ENCODE data around the gene SCN3B.

The SCN3B gene

GRCh38 chr11:123653827-123654565, 428 bp downstream of the SCN3B start:
- peak; percentile 27 for DNase-seq

DNA sequence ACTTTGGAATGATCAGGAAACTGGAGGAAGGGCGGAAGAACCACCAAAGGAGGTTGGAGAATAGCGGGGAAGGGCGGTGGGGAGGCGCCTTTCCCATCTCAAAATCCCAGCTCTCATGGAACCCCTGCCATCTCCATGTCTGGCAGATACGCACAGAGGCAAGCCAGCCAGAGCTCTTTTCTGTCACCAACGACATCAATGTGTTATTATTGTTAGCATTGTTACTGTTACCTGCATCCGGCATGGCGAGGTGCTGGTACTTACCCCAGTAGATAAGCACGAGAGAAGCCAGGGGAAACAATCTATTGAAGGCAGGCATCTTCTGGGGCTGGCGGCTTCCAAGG, 969 bp downstream of the SCN3B start:
- no peak for DNase-seq

DNA sequence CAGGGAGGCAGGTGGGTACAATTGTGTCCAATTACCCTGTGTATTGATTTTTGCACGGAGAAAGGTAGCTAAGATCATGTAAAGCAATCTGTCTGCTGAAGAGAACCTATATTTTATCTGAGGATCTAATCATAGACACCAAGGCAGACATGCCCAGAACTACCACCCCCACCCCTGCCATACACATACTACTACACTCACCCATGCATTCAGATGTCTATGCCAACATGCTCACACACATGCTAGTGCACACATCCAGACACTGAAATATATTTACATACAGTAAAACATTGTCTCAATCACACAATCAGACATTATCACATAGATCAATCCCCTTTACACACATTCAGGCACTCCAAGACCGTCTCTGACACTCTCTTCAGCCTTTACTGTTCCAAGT, 1.8 kb downstream of the SCN3B start:
- DNase-seq: no peak

DNA sequence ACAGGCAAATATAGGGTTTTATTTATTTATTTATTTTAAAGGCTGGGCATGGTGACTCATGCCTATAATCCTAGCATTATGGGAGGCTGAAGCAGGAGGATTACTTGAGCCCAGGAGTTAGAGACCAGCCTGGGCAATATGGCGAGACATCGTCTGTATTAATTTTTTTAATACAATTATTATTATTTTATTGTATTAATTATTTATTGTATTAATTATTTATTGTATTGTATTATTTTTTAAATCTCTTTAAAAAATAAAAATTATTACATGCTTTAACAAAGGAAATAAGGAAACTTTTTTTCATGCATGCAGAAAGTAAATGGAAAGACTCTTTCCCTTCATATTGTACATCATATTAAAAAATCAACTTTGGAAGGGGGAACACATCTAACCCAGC, 3.5 kb downstream of the SCN3B start:
- no peak for DNase-seq

DNA sequence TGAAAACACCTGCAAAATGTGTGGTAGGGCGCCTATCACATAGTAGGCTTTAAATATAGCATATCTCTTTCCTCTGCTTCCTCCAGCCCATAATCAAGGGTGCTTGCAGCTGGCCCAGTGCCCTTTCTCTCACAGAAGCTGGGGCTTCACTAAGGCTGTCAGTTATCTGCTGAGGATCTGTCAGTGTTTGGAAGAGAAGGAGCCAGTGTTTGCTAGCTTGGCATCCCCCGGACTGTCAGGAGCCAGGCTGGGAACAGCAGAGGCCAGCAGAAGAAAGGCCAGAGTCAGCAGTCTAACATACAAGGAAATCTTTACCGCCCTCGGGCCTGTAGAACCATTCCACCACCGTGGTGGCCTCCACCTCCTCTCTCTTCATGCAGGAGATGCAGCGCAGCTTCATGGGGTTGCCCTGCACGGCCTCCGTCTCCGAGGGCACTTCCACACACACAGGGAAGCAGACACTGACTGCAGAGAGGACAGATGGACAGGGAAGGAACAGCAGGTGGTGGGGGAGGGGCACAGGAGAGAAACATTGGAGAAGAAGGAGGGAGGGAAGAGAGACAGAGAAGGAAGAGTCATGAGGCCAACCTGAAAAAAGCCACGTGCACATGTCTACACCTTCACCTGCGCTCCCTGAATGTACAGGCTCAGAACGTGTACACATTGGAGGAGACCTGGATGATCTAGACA, 9.0 kb downstream of the SCN3B start:
- DNase-seq: peak; percentile 0

GRCh38 chr11:123642435-123642834, 12.0 kb downstream of the SCN3B start:
- no peak for DNase-seq

DNA sequence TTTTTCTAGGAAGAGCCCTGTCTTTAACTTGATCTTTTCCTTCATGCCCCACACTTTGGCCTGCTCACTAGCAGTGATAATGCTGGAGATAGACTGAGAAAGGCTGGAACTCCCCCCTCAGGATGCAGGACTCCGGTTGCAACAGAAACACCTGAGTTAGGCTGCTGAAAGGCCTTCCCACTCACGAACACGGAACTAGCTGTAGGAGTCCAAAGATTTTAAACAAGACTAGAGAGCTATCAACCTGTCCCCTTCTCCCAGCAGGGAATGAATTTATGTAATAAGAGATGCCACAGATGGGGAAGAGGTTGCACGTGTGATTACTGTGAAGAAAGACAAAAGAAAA, 13.0 kb downstream of the SCN3B start:
- no peak for DNase-seq

- peak; percentile 0 for DNase-seq
These were observed 13.5 kb downstream of the SCN3B start for GRCh38 chr11:123640677-123641494.

DNA sequence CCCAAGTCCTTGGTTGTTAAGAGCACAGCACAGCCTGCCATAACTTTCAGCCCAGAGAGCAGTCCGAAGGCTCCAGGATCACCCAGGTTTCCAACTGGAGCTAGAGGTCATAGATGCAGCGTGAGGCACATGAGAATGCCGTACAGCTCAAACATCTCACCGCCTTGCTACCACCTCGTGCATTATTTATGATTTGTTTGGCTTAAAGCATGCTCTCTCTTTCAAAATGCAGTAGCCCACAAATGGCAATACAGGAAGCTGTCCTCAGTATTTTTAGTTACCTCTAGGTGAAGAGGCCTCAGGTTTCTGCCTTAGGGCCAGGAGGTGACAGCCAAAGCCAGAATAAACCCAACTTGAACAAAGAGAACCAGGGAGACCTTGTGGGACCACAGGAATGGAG, 14.4 kb downstream of the SCN3B start:
- DNase-seq: no peak

DNA sequence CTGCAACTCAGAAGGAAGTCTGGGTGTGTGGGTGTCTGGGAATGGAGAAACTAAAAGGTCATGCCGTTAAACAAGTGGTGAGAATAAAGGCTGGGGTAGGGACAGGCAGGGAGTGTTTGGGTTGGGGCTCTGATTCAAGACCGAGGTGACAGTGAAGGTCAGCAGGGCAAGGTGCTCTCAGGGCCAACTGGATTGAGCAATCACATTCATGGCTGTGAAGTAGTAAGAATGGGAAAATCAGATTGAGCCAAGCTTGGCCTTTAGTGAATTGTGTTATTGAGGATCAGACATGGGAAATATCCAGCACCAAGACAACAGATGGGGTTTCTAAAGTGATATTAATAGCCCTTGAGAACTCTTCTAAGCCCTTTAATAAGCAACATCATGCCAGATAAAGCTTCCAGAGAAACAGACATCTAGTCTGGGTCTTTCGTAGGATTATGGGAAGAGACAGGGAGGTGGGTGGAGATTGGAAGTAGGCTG, 24.3 kb downstream of the SCN3B start:
- no peak for DNase-seq

GRCh38 chr11:123628936-123629683, 25.3 kb downstream of the SCN3B start:
- DNase-seq: no peak

GRCh38 chr11:123624974-123625373, 29.4 kb downstream of the SCN3B start:
- DNase-seq: no peak

DNA sequence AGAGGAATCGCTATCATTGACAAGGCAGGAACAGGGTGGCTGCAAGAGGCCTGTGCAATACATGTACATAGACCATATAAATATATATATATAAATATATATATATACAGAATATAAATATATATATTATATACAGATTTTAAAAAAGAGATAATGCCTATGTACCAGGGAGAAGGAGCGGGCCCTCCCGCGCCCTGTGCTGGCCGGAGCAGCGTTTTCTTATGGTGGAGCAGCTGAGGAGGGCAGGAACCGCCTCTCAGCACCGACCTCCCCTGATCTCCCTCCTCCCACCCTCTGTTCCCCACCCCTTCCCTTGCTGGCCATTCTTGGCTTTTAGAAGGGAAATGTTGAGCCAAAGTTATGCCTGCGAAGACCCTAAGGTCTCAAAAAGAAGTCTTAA, 31.8 kb downstream of the SCN3B start:
- no peak for DNase-seq

DNA sequence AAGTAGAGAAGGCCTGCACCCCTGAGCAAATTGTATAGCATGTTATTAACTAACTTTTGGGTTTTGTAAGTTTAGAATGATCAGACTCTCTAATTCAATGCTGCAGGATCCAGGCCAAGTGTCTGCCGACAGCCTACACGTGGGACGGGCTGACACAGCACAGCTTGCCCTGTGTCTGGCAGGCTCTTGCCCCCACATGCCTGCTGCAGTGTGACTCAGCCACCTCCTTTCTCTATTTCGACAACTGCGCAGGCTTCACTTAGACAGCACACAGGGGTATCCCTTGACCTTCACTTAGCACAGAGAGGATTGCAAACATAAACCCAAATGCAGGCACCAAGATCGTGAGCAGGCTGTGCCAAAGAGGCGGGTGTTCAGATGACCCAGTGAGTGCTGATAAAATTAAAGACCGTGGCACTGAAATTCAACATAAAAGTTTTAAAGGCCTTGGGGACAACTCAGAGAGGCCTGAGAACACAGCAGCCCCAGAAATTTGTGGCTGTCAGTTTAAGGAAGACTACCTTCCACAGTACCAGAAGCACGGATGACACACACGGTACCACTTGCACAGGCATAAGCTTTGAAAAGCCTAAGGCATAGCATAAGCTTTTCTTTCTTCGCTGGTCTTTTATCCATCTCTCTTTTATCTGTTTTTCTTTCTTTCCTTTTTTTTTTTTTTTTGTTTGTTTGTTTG, 37.8 kb downstream of the SCN3B start:
- peak; percentile 10 for DNase-seq

DNA sequence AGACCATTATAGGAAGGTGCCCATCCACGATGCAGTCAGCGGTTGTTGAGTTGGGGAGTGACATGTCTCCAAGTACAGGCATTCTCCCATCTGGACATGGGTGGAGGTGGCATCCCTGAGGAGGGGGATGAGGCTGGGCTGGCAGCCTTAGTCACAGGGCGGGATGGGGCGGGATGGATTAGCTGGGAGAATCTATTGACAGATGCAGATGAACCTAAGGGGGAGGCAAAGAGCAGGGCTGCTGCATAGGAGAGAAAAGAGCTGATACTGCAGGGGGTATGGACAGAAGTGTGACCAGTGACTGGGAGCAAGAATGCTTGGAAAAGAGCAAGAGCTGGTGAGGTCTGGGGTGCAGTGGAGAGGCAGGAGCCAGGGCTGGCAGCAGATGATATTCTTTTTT, 42.7 kb downstream of the SCN3B start:
- DNase-seq: no peak

GRCh38 chr11:123608945-123609344, 45.5 kb downstream of the SCN3B start:
- DNase-seq: no peak

- DNase-seq: no peak
These were observed 46.1 kb downstream of the SCN3B start for GRCh38 chr11:123608371-123608770.

- DNase-seq: no peak
These were observed 46.6 kb downstream of the SCN3B start for GRCh38 chr11:123607781-123608180.

GRCh38 chr11:123603666-123604065, 50.8 kb downstream of the SCN3B start:
- no peak for DNase-seq

DNA sequence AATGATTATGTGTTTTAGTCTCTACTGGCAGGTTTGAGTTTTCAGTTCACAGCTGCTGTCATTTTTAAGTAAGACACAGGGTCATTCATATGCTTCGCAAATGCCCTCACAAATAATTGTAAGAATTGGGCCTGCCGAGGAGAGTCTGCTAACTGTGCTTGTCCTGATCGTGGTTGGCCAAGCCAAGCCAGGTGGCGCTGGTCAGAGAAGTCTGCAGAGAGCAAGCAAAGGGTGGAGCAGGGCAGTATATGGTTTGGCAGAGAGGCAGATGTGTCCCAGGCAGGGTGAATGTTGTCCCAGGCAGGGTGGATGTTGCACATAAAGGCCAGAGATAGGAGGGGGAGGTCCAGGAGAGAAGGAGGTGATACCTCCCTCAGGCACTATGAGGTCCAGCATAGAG, 52.7 kb downstream of the SCN3B start:
- DNase-seq: no peak

GRCh38 chr11:123601136-123601535, 53.3 kb downstream of the SCN3B start:
- DNase-seq: no peak

- no peak for DNase-seq
These were observed 56.6 kb downstream of the SCN3B start for GRCh38 chr11:123597859-123598258.

DNA sequence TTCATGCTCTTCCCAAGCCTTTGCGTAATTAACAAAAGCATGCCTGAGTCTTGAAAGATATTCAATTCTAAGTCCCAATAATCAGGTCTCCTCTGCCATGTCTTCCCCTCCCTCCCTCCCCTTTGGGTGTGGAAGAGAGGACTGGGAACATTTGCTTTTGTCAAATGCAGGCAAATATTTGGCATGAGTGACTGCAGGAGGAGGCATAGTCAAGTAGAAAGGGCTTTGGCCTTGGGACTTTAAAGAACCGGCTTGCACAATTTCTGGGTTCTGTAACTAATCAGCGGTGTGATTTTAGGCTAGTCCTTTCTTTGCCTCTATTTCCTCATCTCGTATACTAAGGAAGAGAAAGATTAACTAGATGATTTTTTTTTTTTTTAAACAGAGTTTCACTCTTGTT, 59.5 kb downstream of the SCN3B start:
- no peak for DNase-seq
